NCI-H345 treated with DMSO at 0.1 percent for 48 hours (cell line): Measurements from ENCODE around the gene LEFTY2.
"Not testable (repeated sequence)": the region's sequence is repeated elsewhere in the genome, so short reads cannot be mapped to it uniquely, and the experiment has no call there.

Experiments used
- DNase-seq: peaks from one replicate; lab custom pipeline; 2025; ENCODE audit not compliant: unreplicated experiment; lab: John Stamatoyannopoulos, UW

LEFTY2 gene

GRCh38 chr1:225954753-225955152, 13.7 kb upstream of the LEFTY2 start:
- no peak for DNase-seq

GRCh38 chr1:225953315-225953714, 12.3 kb upstream of the LEFTY2 start:
- DNase-seq, result no peak

GRCh38 chr1:225950905-225951497, 10.0 kb upstream of the LEFTY2 start:
- no peak for DNase-seq

GRCh38 chr1:225949041-225949440, 8.0 kb upstream of the LEFTY2 start:
- DNase-seq, result no peak

- DNase-seq, result no peak
These were observed 5.8 kb upstream of the LEFTY2 start for GRCh38 chr1:225946803-225947202.

- no peak for DNase-seq
These were observed 5.1 kb upstream of the LEFTY2 start for GRCh38 chr1:225946082-225946620.

- no peak for DNase-seq
These were observed 4.5 kb upstream of the LEFTY2 start for GRCh38 chr1:225945564-225945963.

- DNase-seq, result no peak
These were observed 3.9 kb upstream of the LEFTY2 start for GRCh38 chr1:225944951-225945350.

- no peak for DNase-seq
These were observed 3.4 kb upstream of the LEFTY2 start for GRCh38 chr1:225944387-225944786.

- DNase-seq, result no peak
These were observed 2.6 kb upstream of the LEFTY2 start for GRCh38 chr1:225943582-225943981.

GRCh38 chr1:225942574-225942973, 1.6 kb upstream of the LEFTY2 start:
- no peak for DNase-seq

GRCh38 chr1:225941942-225942222, 862 bp upstream of the LEFTY2 start:
- DNase-seq, result no peak

- DNase-seq, result no peak
These were observed 452 bp downstream of the LEFTY2 start for GRCh38 chr1:225940385-225941151.

- not testable (repeated sequence) for DNase-seq
These were observed 1.1 kb downstream of the LEFTY2 start for GRCh38 chr1:225939939-225940310.

- not testable (repeated sequence) for DNase-seq
These were observed 1.7 kb downstream of the LEFTY2 start for GRCh38 chr1:225939097-225939938.

GRCh38 chr1:225937048-225937968, 3.7 kb downstream of the LEFTY2 start:
- no peak for DNase-seq

- no peak for DNase-seq
These were observed 4.5 kb downstream of the LEFTY2 start for GRCh38 chr1:225936523-225936922.

GRCh38 chr1:225936086-225936485, 4.9 kb downstream of the LEFTY2 start:
- not testable (repeated sequence) for DNase-seq

- no peak for DNase-seq
These were observed 6.3 kb downstream of the LEFTY2 start for GRCh38 chr1:225934711-225935110.

- no peak for DNase-seq
These were observed 7.9 kb downstream of the LEFTY2 start for GRCh38 chr1:225933072-225933471.
